Nephron (organoid): ENCODE results near the gene PPFIA1.

ENCODE experiments used
- H3K27ac Mint-ChIP-seq, 3 experiments: 2 replicates each; pipeline ENCODE4 v1.8.0; 2020; ENCODE audit warnings: mixed read lengths in 3 of 3, mild to moderate bottlenecking in 2 of 3, moderate library complexity in 1 of 3
- H3K27me3 Mint-ChIP-seq: 2 replicates; pipeline ENCODE4 v1.8.0; 2021; ENCODE audit warnings: low read depth, mild to moderate bottlenecking, moderate library complexity, mixed read lengths
- H3K36me3 Mint-ChIP-seq: 2 replicates; pipeline ENCODE4 v1.8.0; 2020; ENCODE audit warnings: low read depth, mixed read lengths
- H3K4me1 Mint-ChIP-seq: 2 replicates; pipeline ENCODE4 v1.8.0; 2020; ENCODE audit warnings: mixed read lengths
- H3K4me3 Mint-ChIP-seq, 3 experiments: 2 replicates each; pipeline ENCODE4 v1.8.0; 2020; ENCODE audit warnings: mild to moderate bottlenecking in 3 of 3, mixed read lengths in 3 of 3, moderate library complexity in 2 of 3
- H3K9me3 Mint-ChIP-seq: 2 replicates; pipeline ENCODE4 v1.8.0; 2020; ENCODE audit warnings: mixed read lengths
- TF ChIP-seq, protein P1 (sequence below), 3 experiments: fragments of 200-600 bp; sonication (generic); IDR thresholded peaks; one replicate each; pipeline ENCODE4 v1.5.0; 2021; ENCODE audit warnings: antibody characterized with exemption in 3 of 3; ENCODE audit not compliant: unreplicated experiment in 3 of 3

Gene PPFIA1

DNA sequence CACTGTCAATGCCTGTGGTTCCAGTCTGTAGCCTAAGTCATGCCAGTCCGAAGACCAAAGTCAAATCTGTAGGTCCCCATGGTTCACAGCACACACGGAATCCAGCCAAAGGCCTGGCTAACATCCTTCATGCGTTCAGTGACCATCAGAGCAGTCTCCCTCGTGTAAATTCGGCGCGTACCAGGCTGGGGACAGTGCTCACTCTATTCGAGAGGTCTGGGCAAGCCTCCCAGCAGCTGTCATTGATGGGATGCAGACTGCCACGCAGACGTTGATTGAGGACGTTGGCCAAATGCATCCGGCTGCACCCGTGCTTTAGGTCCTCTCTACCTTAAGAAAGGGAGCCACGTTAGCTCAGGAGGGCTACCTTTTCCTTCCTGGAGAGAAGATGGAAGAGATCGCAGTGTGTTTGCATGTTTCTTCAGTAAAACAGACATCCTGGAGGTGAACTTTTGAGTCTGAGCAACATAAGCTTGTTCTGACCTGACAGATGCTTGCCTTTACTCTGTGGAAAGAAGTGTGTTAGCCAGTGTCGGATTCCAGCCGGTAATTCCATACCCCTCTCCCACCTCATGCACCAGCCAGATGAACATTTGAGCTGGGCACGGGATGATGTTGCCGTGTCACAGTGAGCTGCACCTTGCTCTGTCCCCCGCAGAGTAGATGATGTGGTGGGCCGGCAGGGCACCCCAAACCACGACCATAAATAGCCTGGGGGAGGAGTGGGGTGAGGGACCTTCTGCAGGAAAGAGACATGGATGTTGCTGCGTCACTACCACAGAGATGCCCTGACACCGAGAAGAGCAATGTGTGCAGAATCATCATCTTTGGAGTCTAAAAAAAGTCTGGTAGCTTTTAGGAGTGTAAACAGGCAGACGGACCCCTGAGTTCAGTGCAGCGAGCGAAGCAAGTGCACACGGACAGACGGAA lies 140.1 kb downstream of the PPFIA1 start:
- no peak overlapping the region for H3K27ac Mint-ChIP-seq

DNA sequence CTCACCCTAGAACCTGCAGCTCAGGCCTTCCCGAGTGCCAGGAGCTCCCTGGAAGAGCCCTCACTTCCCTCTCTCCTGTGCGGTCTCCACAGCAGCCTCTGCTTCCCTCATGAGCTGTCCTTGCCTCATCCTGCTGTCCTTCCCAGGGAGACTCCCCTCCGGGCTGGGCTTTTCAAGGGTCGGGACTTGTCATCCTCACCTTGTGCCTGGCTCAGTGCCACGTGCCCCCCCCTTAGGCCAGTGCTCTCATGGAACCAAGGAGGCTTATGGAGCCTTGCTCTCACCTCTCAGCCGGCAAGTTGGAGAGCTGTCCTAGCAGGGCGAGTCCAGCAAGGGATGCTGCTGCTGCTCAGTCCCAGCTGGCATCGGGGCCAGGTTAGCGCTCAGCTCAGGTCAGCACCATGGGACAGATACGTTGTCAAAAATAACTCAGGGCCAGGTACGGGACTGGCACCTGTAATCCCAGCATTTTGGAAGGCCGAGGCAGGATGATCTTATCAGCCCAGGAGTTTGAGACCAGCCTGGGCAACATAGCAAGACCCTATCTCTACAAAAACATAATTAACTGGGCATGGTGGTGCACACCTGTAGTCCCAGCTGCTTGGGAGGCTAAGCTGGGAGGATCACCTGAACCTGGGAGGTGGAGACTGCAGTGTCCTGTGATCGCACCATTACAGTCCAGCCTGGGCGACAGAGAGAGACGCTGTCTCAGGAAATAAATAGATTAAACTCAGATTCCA lies 141.4 kb downstream of the PPFIA1 start:
- TF ChIP-seq, protein P1, sequence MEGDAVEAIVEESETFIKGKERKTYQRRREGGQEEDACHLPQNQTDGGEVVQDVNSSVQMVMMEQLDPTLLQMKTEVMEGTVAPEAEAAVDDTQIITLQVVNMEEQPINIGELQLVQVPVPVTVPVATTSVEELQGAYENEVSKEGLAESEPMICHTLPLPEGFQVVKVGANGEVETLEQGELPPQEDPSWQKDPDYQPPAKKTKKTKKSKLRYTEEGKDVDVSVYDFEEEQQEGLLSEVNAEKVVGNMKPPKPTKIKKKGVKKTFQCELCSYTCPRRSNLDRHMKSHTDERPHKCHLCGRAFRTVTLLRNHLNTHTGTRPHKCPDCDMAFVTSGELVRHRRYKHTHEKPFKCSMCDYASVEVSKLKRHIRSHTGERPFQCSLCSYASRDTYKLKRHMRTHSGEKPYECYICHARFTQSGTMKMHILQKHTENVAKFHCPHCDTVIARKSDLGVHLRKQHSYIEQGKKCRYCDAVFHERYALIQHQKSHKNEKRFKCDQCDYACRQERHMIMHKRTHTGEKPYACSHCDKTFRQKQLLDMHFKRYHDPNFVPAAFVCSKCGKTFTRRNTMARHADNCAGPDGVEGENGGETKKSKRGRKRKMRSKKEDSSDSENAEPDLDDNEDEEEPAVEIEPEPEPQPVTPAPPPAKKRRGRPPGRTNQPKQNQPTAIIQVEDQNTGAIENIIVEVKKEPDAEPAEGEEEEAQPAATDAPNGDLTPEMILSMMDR (IDR thresholded peaks at IDR 0.05; ENCODE audit: unreplicated experiment in 3 of 3) = no peak

More for the DNA sequence above, 140.1 kb downstream of the PPFIA1 start:
- TF ChIP-seq, protein P1 (IDR thresholded peaks at IDR 0.05; ENCODE audit: unreplicated experiment in 3 of 3) = no peak
- Mint-ChIP-seq H3K9me3 (no peaks in the 10 kb centered on the region), H3K36me3 (peaks cover 73% of the 10 kb centered on the region), H3K4me3 (no peak overlapping the region), H3K27me3 (no peaks in the 10 kb centered on the region), H3K4me1 (no peaks in the 10 kb centered on the region)

DNA sequence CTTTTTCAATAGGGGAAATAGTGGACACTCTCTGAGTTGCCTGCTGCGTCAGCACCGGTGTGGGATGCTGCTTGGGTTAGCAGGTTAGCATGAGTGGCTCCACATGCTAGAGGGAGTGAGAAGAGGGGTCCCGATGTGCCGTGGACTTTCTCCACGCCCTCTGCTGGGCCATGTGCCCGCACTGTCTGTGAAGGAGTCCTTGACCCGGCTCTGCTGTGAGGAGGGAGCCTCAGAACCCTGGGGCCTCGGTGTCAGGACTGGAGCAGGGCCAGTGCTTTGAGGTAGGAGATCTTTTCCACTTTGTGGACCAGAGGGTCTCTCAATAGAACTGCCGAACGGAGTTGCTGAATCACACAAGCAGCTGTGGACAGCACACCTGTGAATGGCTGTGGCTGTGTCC lies 142.7 kb downstream of the PPFIA1 start:
- H3K4me3 Mint-ChIP-seq = no peak overlapping the region

More for the DNA sequence above, 141.4 kb downstream of the PPFIA1 start:
- Mint-ChIP-seq H3K9me3 (no peaks in the 10 kb centered on the region), H3K36me3 (peaks cover 80% of the 10 kb centered on the region), H3K4me3 (no peak overlapping the region), H3K4me1 (no peaks in the 10 kb centered on the region), H3K27me3 (no peaks in the 10 kb centered on the region), H3K27ac (no peak overlapping the region)

DNA sequence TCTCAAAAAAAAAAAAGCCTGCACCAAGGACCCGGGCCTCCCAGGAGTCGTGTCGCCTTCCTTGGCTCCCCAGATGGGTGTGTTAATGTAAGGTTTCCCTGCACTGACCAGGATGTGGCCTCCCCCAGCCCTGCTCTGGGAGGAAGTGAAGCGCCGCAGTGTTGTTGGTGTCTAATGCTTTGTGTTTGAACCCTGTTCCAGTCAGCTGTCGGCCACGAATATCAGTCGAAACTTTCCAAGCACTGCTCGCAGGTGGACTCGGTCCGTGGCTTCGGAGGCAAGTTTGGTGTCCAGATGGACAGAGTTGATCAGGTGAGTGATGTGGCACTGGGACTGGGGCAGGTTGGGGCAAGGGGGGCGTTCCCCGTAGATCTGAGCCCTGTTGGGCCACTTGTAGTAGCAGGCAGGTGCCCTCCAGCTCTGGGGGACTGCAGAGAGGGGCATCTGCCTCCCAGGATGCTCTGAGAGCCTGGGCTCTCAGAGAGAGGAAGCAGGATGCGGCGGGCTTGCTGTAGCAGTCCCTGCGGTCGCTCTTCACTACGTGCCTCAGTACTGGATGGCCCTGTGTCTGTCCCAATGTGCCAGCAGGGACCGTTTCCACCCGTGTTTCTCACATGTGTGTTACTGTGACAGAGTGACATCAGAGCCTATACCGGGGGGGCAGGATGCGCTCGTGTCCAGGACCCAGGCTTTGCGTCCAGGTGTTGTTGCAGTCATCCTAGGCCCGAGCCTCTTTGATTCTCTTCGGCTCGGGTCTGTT lies 144.0 kb downstream of the PPFIA1 start:
- Mint-ChIP-seq H3K27me3 (no peaks in the 10 kb centered on the region), H3K36me3 (peaks cover 75% of the 10 kb centered on the region), H3K4me3 (no peak overlapping the region), H3K9me3 (no peaks in the 10 kb centered on the region), H3K27ac (no peak overlapping the region), H3K4me1 (no peaks in the 10 kb centered on the region)
- TF ChIP-seq, protein P1 (IDR thresholded peaks at IDR 0.05; ENCODE audit: unreplicated experiment in 3 of 3) = no peak

More for the DNA sequence above, 142.7 kb downstream of the PPFIA1 start:
- Mint-ChIP-seq H3K27ac (no peak overlapping the region), H3K9me3 (no peaks in the 10 kb centered on the region), H3K36me3 (peaks cover 77% of the 10 kb centered on the region), H3K4me1 (no peaks in the 10 kb centered on the region), H3K27me3 (no peaks in the 10 kb centered on the region)
- TF ChIP-seq, protein P1 (IDR thresholded peaks at IDR 0.05; ENCODE audit: unreplicated experiment in 3 of 3) = no peak

DNA sequence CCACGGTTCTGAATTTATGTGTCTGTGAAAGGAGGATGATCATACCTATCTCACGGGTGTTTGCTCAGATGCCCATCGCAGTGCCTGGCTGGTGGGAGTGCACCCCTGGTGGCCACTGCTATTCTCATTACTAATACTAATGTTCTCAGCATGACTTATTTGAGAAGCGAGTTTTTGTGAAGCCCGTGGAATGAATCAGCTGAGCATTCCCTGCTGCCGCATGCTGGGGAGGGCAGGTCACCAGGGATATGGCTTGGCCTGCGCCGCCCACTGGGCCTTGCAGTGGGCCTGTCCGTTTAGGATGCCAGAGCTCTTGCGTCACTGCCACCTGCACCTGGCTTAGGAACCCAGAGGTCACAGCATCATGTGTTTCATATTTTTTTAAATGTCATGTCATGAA lies 144.7 kb downstream of the PPFIA1 start:
- H3K27me3 Mint-ChIP-seq = no peaks in the 10 kb centered on the region
- TF ChIP-seq, protein P1 (IDR thresholded peaks at IDR 0.05; ENCODE audit: unreplicated experiment in 3 of 3) = no peak
- H3K4me3 Mint-ChIP-seq = no peak overlapping the region
- no peak overlapping the region for H3K27ac Mint-ChIP-seq
- no peaks in the 10 kb centered on the region for H3K9me3 Mint-ChIP-seq
- H3K36me3 Mint-ChIP-seq = peaks cover 73% of the 10 kb centered on the region
- no peaks in the 10 kb centered on the region for H3K4me1 Mint-ChIP-seq
